HepG2 (cell line): ENCODE measurements around the gene MILR1. TPM values are rescaled to one million over a fixed set of nuclear protein-coding genes. Genes with fewer than 3 reads are reported as not detected.

Experiments used
- HCFC1 ChIP-seq: fragments of 150-350 bp; IDR thresholded peaks from 2 replicates; pipeline ENCODE4 v1.6.1; 2014; ENCODE audit warnings: low read depth, low read length
- KLF9 ChIP-seq: IDR thresholded peaks from 2 replicates; pipeline ENCODE4 v1.6.1; 2016; ENCODE audit warnings: low read depth
- MED1 ChIP-seq: sonication (generic); formaldehyde crosslinking; IDR thresholded peaks from 2 replicates; pipeline ENCODE4 v1.4.0; 2020; ENCODE audit warnings: missing genetic modification reagents
- MXI1 ChIP-seq: IDR thresholded peaks from 3 replicates; pipeline ENCODE4 v1.6.1; 2012; ENCODE audit warnings: low read depth, low read length, inconsistent platforms, borderline replicate concordance
- RBFOX2 ChIP-seq: fragments of 200-400 bp; formaldehyde crosslinking; IDR thresholded peaks from 2 replicates; pipeline ENCODE4 v1.6.1; 2017; ENCODE audit warnings: low read depth, mild to moderate bottlenecking, low read length
- SMAD1 ChIP-seq: sonication (generic); formaldehyde crosslinking; IDR thresholded peaks from 2 replicates; pipeline ENCODE4 v1.4.0; 2020; ENCODE audit warnings: missing genetic modification reagents, low read depth, mild to moderate bottlenecking, borderline replicate concordance
- SOX13 ChIP-seq, 3 experiments: fragments of 450-650 bp in 1 of 3; sonication (generic) in 1 of 3; formaldehyde crosslinking in 1 of 3; IDR thresholded peaks in 2 of 3; conservative IDR thresholded peaks in 1 of 3; 2 replicates each; pipeline versions ENCODE4 v1.5.0 to v1.6.1; 2016 to 2020; ENCODE audit warnings: antibody characterized with exemption in 1 of 3, mild to moderate bottlenecking in 1 of 3, missing compliant biosample characterization in 1 of 3, missing genetic modification reagents in 1 of 3, moderate library complexity in 1 of 3
- SOX6 ChIP-seq, 2 experiments: fragments of 450-650 bp in 1 of 2; sonication (generic) in 1 of 2; formaldehyde crosslinking in 1 of 2; IDR thresholded peaks; 2 replicates each; pipeline versions ENCODE4 v1.4.0 to v1.6.1; 2017 to 2020; ENCODE audit warnings: antibody characterized with exemption in 1 of 2, mild to moderate bottlenecking in 1 of 2, missing genetic modification reagents in 1 of 2
- SP2 ChIP-seq: sonication (generic); formaldehyde crosslinking; IDR thresholded peaks from 2 replicates; pipeline ENCODE4 v1.5.1; 2020; ENCODE audit warnings: mild to moderate bottlenecking, missing genetic modification reagents
- STAT6 ChIP-seq: sonication (generic); formaldehyde crosslinking; IDR thresholded peaks from 2 replicates; pipeline ENCODE4 v1.4.0; 2020; ENCODE audit warnings: missing genetic modification reagents, mild to moderate bottlenecking, borderline replicate concordance
- THAP8 ChIP-seq: sonication (generic); formaldehyde crosslinking; IDR thresholded peaks from 2 replicates; pipeline ENCODE4 v1.5.1; 2020; ENCODE audit warnings: missing genetic modification reagents, mild to moderate bottlenecking, borderline replicate concordance
- ZBTB40 ChIP-seq, 2 experiments: fragments of 450-650 bp in 1 of 2; sonication (generic) in 1 of 2; formaldehyde crosslinking in 1 of 2; IDR thresholded peaks; 2 replicates each; pipeline versions ENCODE4 v1.6.1 to v1.8.0; 2016 to 2022; ENCODE audit warnings: antibody characterized with exemption in 1 of 2, mild to moderate bottlenecking in 1 of 2, missing genetic modification reagents in 1 of 2
- polyA plus RNA-seq, 8 experiments: library from polyadenylated mRNA; depleted of rRNA in 3 of 8; stranded (reverse) in 7 of 8; unstranded in 1 of 8; fragments of >200 nt; fragmentation: Illumina TruSeq in 4 of 8; extraction: Trizol in 4 of 8; gene quantifications; 2 replicates each; pipeline versions ENCODE4 v1.2.1 to v1.2.3, GENCODE V29; 2011 to 2016; ENCODE audit warnings: low read depth in 4 of 8, missing spikeins in 1 of 8, mixed read lengths in 1 of 8; ENCODE audit not compliant: insufficient read depth in 1 of 8
- total RNA-seq, 5 experiments: library from RNA; depleted of rRNA; stranded (reverse); fragments of >200 nt; fragmentation: Illumina TruSeq; extraction: Trizol; gene quantifications; 2 replicates each; pipeline ENCODE4 v1.2.3, GENCODE V29; 2016; ENCODE audit warnings: low read depth in 1 of 5

Gene MILR1
- total and polyA plus RNA-seq, 2 of the 13 experiments (the other 11 are each of a cell fraction or from before 2014, with no cell fraction given) = 0.27 to 1.7 TPM

- 0 out of 2 replicates have a peak, but pooled peaks have one; percentile 30 for TF ChIP-seq THAP8
- no peak for TF ChIP-seq SOX6 (IDR thresholded peaks at IDR 0.05)
- 0 out of 2 replicates have a peak, but pooled peaks have one; percentile 14 for TF ChIP-seq SOX6 (CRISPR knock-in tag; IDR thresholded peaks at IDR 0.05)
- no peak for TF ChIP-seq SMAD1
- TF ChIP-seq KLF9 (CRISPR knock-in tag) = 0 out of 2 replicates have a peak, but pooled peaks have one; percentile 61
- TF ChIP-seq STAT6 (CRISPR knock-in tag) = no peak
- TF ChIP-seq HCFC1 = 0 out of 2 replicates have a peak, but pooled peaks have one; percentile 26
- TF ChIP-seq RBFOX2 = peak; percentile 66; the same call in 1 of the 2 replicates
- TF ChIP-seq MXI1 = peak; percentile 72; the same call in 1 of the 3 replicates
- no peak for TF ChIP-seq ZBTB40 (IDR thresholded peaks at IDR 0.05)
- peak; percentile 19; the same call in 1 of the 2 replicates for TF ChIP-seq ZBTB40 (CRISPR knock-in tag; IDR thresholded peaks at IDR 0.05)
- TF ChIP-seq SP2 (CRISPR knock-in tag) = peak; percentile 40; the same call in 1 of the 2 replicates
- no peak for TF ChIP-seq SOX13 (IDR thresholded peaks at IDR 0.05)
- peak in 1 of 2 experiments; percentile 45; a peak in 3 of 4 replicates for TF ChIP-seq SOX13 (CRISPR knock-in tag; conservative IDR thresholded peaks at IDR 0.05 in 1 of 2, IDR thresholded peaks at IDR 0.05 in 1 of 2)
- TF ChIP-seq MED1 = peak; percentile 49; the same call in 1 of the 2 replicates
These were observed 56.7 kb downstream of the MILR1 start (continued) for GRCh38 chr17:64505340-64506200.
